Middle frontal gyrus (tissue), 1 donor: ENCODE results near the gene PDCD2L.
"Not testable (repeated sequence)": the region's sequence is repeated elsewhere in the genome, so short reads cannot be mapped to it uniquely, and the experiment has no call there.

Experiments
- DNase-seq: peaks from one replicate; pipeline ENCODE4 v3.0.0-alpha.2; 2015; ENCODE audit warnings: low spot score; ENCODE audit errors: extremely low spot score

Gene PDCD2L

GRCh38 chr19:34404109-34404909, at the start of gene PDCD2L:
TSS of gene PDCD2L (plus strand) at chr19:34404399. CDS start at chr19:34404431, 32 bp downstream.
- peak; percentile 80 for DNase-seq

GRCh38 chr19:34355201-34355600, 49.0 kb upstream of the PDCD2L start:
- no peak for DNase-seq

GRCh38 chr19:34356875-34357274, 47.3 kb upstream of the PDCD2L start:
- DNase-seq: no peak

- no peak for DNase-seq
Observed at GRCh38 chr19:34357431-34357830, 46.8 kb upstream of the PDCD2L start.

- DNase-seq: peak; percentile 87
Observed at GRCh38 chr19:34359140-34359953, 44.9 kb upstream of the PDCD2L start.

GRCh38 chr19:34359954-34360315, 44.3 kb upstream of the PDCD2L start:
- DNase-seq: no peak

- no peak for DNase-seq
Observed at GRCh38 chr19:34360354-34360909, 43.8 kb upstream of the PDCD2L start.

- no peak for DNase-seq
Observed at GRCh38 chr19:34362679-34363069, 41.5 kb upstream of the PDCD2L start.

- no peak for DNase-seq
Observed at GRCh38 chr19:34363094-34363493, 41.1 kb upstream of the PDCD2L start.

GRCh38 chr19:34363930-34364329, 40.3 kb upstream of the PDCD2L start:
- DNase-seq: no peak

- no peak for DNase-seq
Observed at GRCh38 chr19:34364462-34364829, 39.8 kb upstream of the PDCD2L start.

- DNase-seq: peak; percentile 16
Observed at GRCh38 chr19:34364830-34365462, 39.3 kb upstream of the PDCD2L start, which contains the start of gene GPI. TSS of gene GPI (plus strand) at chr19:34365196. CDS start at chr19:34365267, 71 bp downstream.

GRCh38 chr19:34365463-34366401, 38.5 kb upstream of the PDCD2L start:
- no peak for DNase-seq

GRCh38 chr19:34366738-34367623, 37.2 kb upstream of the PDCD2L start:
- no peak for DNase-seq

- DNase-seq: no peak
Observed at GRCh38 chr19:34367624-34367957, 36.6 kb upstream of the PDCD2L start.

GRCh38 chr19:34368338-34368737, 35.9 kb upstream of the PDCD2L start:
- no peak for DNase-seq

GRCh38 chr19:34369166-34369565, 35.0 kb upstream of the PDCD2L start:
- DNase-seq: not testable (repeated sequence)

- DNase-seq: no peak
Observed at GRCh38 chr19:34370117-34370516, 34.1 kb upstream of the PDCD2L start.

- DNase-seq: no peak
Observed at GRCh38 chr19:34370983-34371382, 33.2 kb upstream of the PDCD2L start.
